H1 (cell line): ENCODE data around the gene SEL1L3. TPM values are rescaled to one million over a fixed set of nuclear protein-coding genes. Genes with fewer than 3 reads are reported as not detected.

Experiments used
- CTCF ChIA-PET: fragments of 300-600 bp; sonication (Branson Sonifier 250); formaldehyde crosslinking; loops from one replicate; lab custom pipeline; 2021; ENCODE audit not compliant: partially characterized antibody; lab: Charles Lee
- POLR2A ChIA-PET: fragments of 300-600 bp; sonication (Branson Sonifier 250); formaldehyde crosslinking; loops from one replicate; lab custom pipeline; 2021; ENCODE audit warnings: inconsistent platforms; ENCODE audit not compliant: partially characterized antibody; lab: Charles Lee
- DNase-seq, 2 experiments: peaks; one replicate each; pipeline versions ENCODE4 v3.0.0 to v3.0.0-alpha.2; 2010 to 2022; ENCODE audit warnings: low spot score in 2 of 2, low read depth in 1 of 2, mixed read lengths in 1 of 2
- FAIRE-seq: peaks from 2 replicates; lab custom pipeline; 2011; peaks lifted over from hg19 to GRCh38; lab: Jason Lieb, UNC
- H2AFZ ChIP-seq: 2 replicates; pipeline ENCODE4 v1.8.1; 2012; ENCODE audit warnings: low read length, inconsistent platforms
- H2AK5ac ChIP-seq: 2 replicates; pipeline ENCODE4 v1.6.1; 2013; ENCODE audit warnings: low read depth, low read length
- H2BK120ac ChIP-seq: replicated peaks from 2 replicates; pipeline ENCODE3; 2013; ENCODE audit warnings: low read depth, low read length, inconsistent platforms
- H2BK12ac ChIP-seq: 2 replicates; pipeline ENCODE4 v1.6.1; 2013; ENCODE audit warnings: low read depth, low read length
- H2BK15ac ChIP-seq: 2 replicates; pipeline ENCODE4 v1.6.1; 2013; ENCODE audit warnings: low read length
- H2BK20ac ChIP-seq: 2 replicates; pipeline ENCODE4 v1.6.1; 2013; ENCODE audit warnings: low read length
- H2BK5ac ChIP-seq: 2 replicates; pipeline ENCODE4 v1.6.1; 2013; ENCODE audit warnings: low read depth, low read length
- H3K14ac ChIP-seq: 2 replicates; pipeline ENCODE4 v1.6.1; 2013; ENCODE audit warnings: inconsistent platforms; ENCODE audit not compliant: insufficient read length
- H3K18ac ChIP-seq: 2 replicates; pipeline ENCODE4 v1.6.1; 2013; ENCODE audit warnings: low read length; ENCODE audit errors: extremely low read depth
- H3K23ac ChIP-seq: 2 replicates; pipeline ENCODE4 v1.6.1; 2013; ENCODE audit warnings: inconsistent platforms; ENCODE audit not compliant: insufficient read length
- H3K23me2 ChIP-seq: 2 replicates; pipeline ENCODE4 v1.6.1; 2013; ENCODE audit warnings: low read depth, low read length
- H3K27ac ChIP-seq: 2 replicates; pipeline ENCODE4 v1.6.1; 2011; ENCODE audit warnings: low read depth, low read length, inconsistent platforms
- H3K27me3 ChIP-seq, 4 experiments: replicated peaks in 1 of 4; 1 replicate in 1 of 4; 2 replicates in 3 of 4; pipeline versions ENCODE4 v1.6.1 to v1.8.1; 2011 to 2013; ENCODE audit warnings: low read length in 3 of 4, mild to moderate bottlenecking in 3 of 4, inconsistent platforms in 2 of 4, mixed read lengths in 2 of 4, moderate library complexity in 1 of 4; ENCODE audit not compliant: control insufficient read depth in 3 of 4, insufficient read depth in 3 of 4; ENCODE audit errors: extremely low read depth in 1 of 4
- H3K36me3 ChIP-seq, 4 experiments: 2 replicates each; pipeline versions ENCODE4 v1.6.1 to v1.8.1; 2011 to 2013; ENCODE audit warnings: mild to moderate bottlenecking in 4 of 4, low read length in 3 of 4, moderate library complexity in 2 of 4, control low read depth in 1 of 4, inconsistent platforms in 1 of 4; ENCODE audit not compliant: insufficient read depth in 4 of 4, control insufficient read depth in 2 of 4
- H3K4ac ChIP-seq: replicated peaks from 2 replicates; pipeline ENCODE3; 2013; ENCODE audit warnings: low read length, low read depth, mixed read lengths, inconsistent platforms; ENCODE audit not compliant: insufficient read length
- H3K4me1 ChIP-seq, 4 experiments: replicated peaks in 1 of 4; 1 replicate in 1 of 4; 2 replicates in 3 of 4; pipeline versions ENCODE4 v1.6.1 to v1.8.1; 2011 to 2013; ENCODE audit warnings: low read length in 3 of 4, inconsistent platforms in 2 of 4, mixed read lengths in 1 of 4; ENCODE audit not compliant: insufficient read depth in 4 of 4, control insufficient read depth in 3 of 4
- H3K4me2 ChIP-seq, 2 experiments: 2 replicates each; pipeline versions ENCODE4 v1.6.1 to v1.8.1; 2011 to 2013; ENCODE audit warnings: low read depth in 2 of 2, low read length in 2 of 2, control low read depth in 1 of 2, inconsistent platforms in 1 of 2, mild to moderate bottlenecking in 1 of 2; ENCODE audit not compliant: insufficient read depth in 1 of 2
- H3K4me3 ChIP-seq, 4 experiments: fragments of 200-600, 300-600 bp in 1 of 4; sonication (generic), shearing (Covaris generic), sonication (Bioruptor Twin) in 1 of 4; 2 replicates each; pipeline versions ENCODE4 v1.5.1 to v1.8.1; 2011 to 2016; ENCODE audit warnings: low read length in 4 of 4, low read depth in 3 of 4, control low read depth in 2 of 4, inconsistent platforms in 2 of 4, mild to moderate bottlenecking in 2 of 4, mixed read lengths in 1 of 4, moderate library complexity in 1 of 4; ENCODE audit not compliant: insufficient read depth in 2 of 4; ENCODE audit errors: extremely low read depth in 1 of 4
- H3K56ac ChIP-seq: replicated peaks from 2 replicates; pipeline ENCODE3; 2013; ENCODE audit warnings: low read depth, mild to moderate bottlenecking, mixed read lengths, low read length, inconsistent platforms; ENCODE audit not compliant: insufficient read length
- H3K79me1 ChIP-seq: 2 replicates; pipeline ENCODE4 v1.6.1; 2013; ENCODE audit warnings: low read depth, low read length, control low read depth
- H3K79me2 ChIP-seq, 2 experiments: 2 replicates each; pipeline versions ENCODE4 v1.6.1 to v1.8.1; 2012 to 2013; ENCODE audit warnings: low read length in 2 of 2, mild to moderate bottlenecking in 2 of 2, inconsistent platforms in 1 of 2; ENCODE audit not compliant: insufficient read depth in 2 of 2, control insufficient read depth in 1 of 2
- H3K9ac ChIP-seq, 4 experiments: replicated peaks in 1 of 4; 1 replicate in 1 of 4; 2 replicates in 3 of 4; pipeline versions ENCODE4 v1.6.1 to v1.8.1; 2011 to 2013; ENCODE audit warnings: low read depth in 3 of 4, low read length in 3 of 4, control low read depth in 2 of 4, mild to moderate bottlenecking in 2 of 4, moderate library complexity in 2 of 4, inconsistent platforms in 1 of 4; ENCODE audit errors: extremely low read depth in 1 of 4
- H3K9me3 ChIP-seq, 2 experiments: 2 replicates each; pipeline versions ENCODE4 v1.6.1 to v1.8.1; 2012 to 2013; ENCODE audit warnings: mild to moderate bottlenecking in 2 of 2, moderate library complexity in 2 of 2, control low read depth in 1 of 2, inconsistent platforms in 1 of 2, low read depth in 1 of 2, low read length in 1 of 2, mixed read lengths in 1 of 2; ENCODE audit not compliant: insufficient read depth in 2 of 2
- H4K20me1 ChIP-seq, 2 experiments: replicated peaks in 1 of 2; 2 replicates each; pipeline versions ENCODE3 to v1.8.1; 2011 to 2013; ENCODE audit warnings: inconsistent platforms in 2 of 2, low read length in 2 of 2, mild to moderate bottlenecking in 1 of 2; ENCODE audit not compliant: insufficient read depth in 2 of 2, control insufficient read depth in 1 of 2
- H4K5ac ChIP-seq: 2 replicates; pipeline ENCODE4 v1.6.1; 2013; ENCODE audit warnings: low read length, low read depth, mixed read lengths, inconsistent platforms; ENCODE audit not compliant: insufficient read length
- H4K8ac ChIP-seq: 2 replicates; pipeline ENCODE4 v1.8.0; 2013; ENCODE audit warnings: mild to moderate bottlenecking, moderate library complexity, low read length, inconsistent platforms; ENCODE audit not compliant: insufficient read depth; ENCODE audit errors: extremely low read depth
- H4K91ac ChIP-seq: replicated peaks from 2 replicates; pipeline ENCODE3; 2013; ENCODE audit warnings: low read length, mixed read lengths, inconsistent platforms; ENCODE audit not compliant: insufficient read length
- ATF2 ChIP-seq: IDR thresholded peaks from 2 replicates; pipeline ENCODE4 v1.6.1; 2012; ENCODE audit warnings: low read length, inconsistent platforms
- WGBS, 2 experiments: shearing (Covaris generic) in 1 of 2; methylation state at CpG; one replicate each; pipeline versions ENCODE4 v1.1.6 to v1.1.7; 2013 to 2015; ENCODE audit warnings: low lambda C conversion rate in 2 of 2, mixed read lengths in 2 of 2, inconsistent platforms in 1 of 2, low coverage in 1 of 2, missing lambda C conversion rate in 1 of 2; ENCODE audit not compliant: insufficient replicate concordance in 2 of 2, insufficient coverage in 1 of 2, insufficient read length in 1 of 2; ENCODE audit errors: extremely low coverage in 1 of 2, missing lambda C conversion rate in 1 of 2; 5-methylcytosine and 5-hydroxymethylcytosine counted together
- polyA plus RNA-seq, 7 experiments: library from polyadenylated mRNA; depleted of rRNA in 3 of 7; stranded (reverse) in 5 of 7; unstranded in 2 of 7; fragments of >200 nt in 5 of 7; fragments of 200-250 nt in 2 of 7; gene quantifications; 1 replicate in 5 of 7; 2 replicates in 1 of 7; 4 replicates in 1 of 7; pipeline versions ENCODE4 v1.2.1 to v1.2.3, GENCODE V29; 2011 to 2013; ENCODE audit warnings: missing spikeins in 2 of 7, mixed read lengths in 2 of 7
- total RNA-seq: library from RNA; stranded (reverse); fragmentation: NEBNext Ultra II Directional; extraction: Animal tissue kit (Norgen Biotek cat#: 25700); gene quantifications from 2 replicates; pipeline ENCODE4 v1.2.1, GENCODE V29; 2021

Gene SEL1L3
- total and polyA plus RNA-seq, 2 of the 8 experiments (the other 6 are each of a cell fraction or from before 2014, with no cell fraction given): 18.2 to 54.0 TPM

DNA sequence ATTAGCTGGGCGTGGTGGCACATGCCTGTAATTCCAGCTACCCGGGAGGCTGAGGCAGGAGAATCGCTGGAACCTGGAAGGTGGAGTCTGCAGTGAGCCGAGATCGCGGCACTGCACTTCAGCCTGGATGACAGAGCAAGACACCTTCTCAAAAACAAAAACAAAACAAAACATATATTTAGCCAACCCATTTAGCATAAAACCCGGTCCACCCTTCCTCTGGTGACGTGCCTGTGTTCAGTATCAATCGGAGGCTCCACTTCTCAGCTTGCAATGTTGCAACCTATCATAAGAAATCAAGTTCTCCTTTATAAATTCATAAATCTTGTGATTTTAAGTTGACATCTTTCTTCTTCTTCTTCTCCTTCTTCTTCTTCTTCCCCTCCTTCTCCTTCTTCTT, 133.2 kb downstream of the SEL1L3 start:
- H3K23ac ChIP-seq: no peak overlapping the region
- no peak overlapping the region for H3K14ac ChIP-seq
- no peak overlapping the region for H2BK15ac ChIP-seq
- no peak for TF ChIP-seq ATF2
- TF ChIP-seq, all 59 proteins: peak for 0
- H4K8ac ChIP-seq: no peak overlapping the region
- H3K79me2 ChIP-seq: no peaks in the 10 kb centered on the region
- no peak overlapping the region for H2AFZ ChIP-seq
- H3K4ac ChIP-seq: no peak overlapping the region
- H3K4me1 ChIP-seq: no peaks in the 10 kb centered on the region
- no peak overlapping the region for H2BK5ac ChIP-seq
- H3K4me2 ChIP-seq: no peak overlapping the region
- no peak overlapping the region for H4K91ac ChIP-seq
- no peak overlapping the region for H2BK120ac ChIP-seq
- no peak overlapping the region for H3K18ac ChIP-seq
- no peak overlapping the region for H2BK12ac ChIP-seq
- H3K79me1 ChIP-seq: no peaks in the 10 kb centered on the region
- no peak overlapping the region for H3K27ac ChIP-seq
- no peak overlapping the region for H3K4me3 ChIP-seq
- no peaks in the 10 kb centered on the region for H3K9me3 ChIP-seq
- no peak overlapping the region for H3K56ac ChIP-seq
- no peak overlapping the region for H2BK20ac ChIP-seq
- POLR2A ChIA-PET: no interaction called here
- no peaks in the 10 kb centered on the region for H3K27me3 ChIP-seq
- FAIRE-seq (no peak), DNase-seq (no peak)
- no peak overlapping the region for H3K9ac ChIP-seq
- no peak overlapping the region for H4K5ac ChIP-seq
- WGBS, 2 experiments: 90% methylated on average over 9 of the region's 9 CpGs; no CpG with 5 or more reads in 1 of the 2 experiments
- H4K20me1 ChIP-seq: no peaks in the 10 kb centered on the region
- H3K36me3 ChIP-seq: no peaks in the 10 kb centered on the region
- CTCF ChIA-PET: interaction anchor here (0.6 to 1.2 kb wide), 2 partner anchors 231 to 289 kb away, joined by 3 to 6 read pairs; no protein-coding TSS in a partner anchor
- H3K23me2 ChIP-seq: no peaks in the 10 kb centered on the region
- H2AK5ac ChIP-seq: no peak overlapping the region
